Measurements from ENCODE around the gene COL5A1. TPM values are rescaled to one million over a fixed set of nuclear protein-coding genes. Genes with fewer than 3 reads are reported as not detected.
A peak's percentile ranks its signal among the peaks of the same experiment; 100 is the strongest.

The COL5A1 gene
- total RNA-seq, 2 donors from 2014 or later: 10.9 to 22.0 TPM

DNA sequence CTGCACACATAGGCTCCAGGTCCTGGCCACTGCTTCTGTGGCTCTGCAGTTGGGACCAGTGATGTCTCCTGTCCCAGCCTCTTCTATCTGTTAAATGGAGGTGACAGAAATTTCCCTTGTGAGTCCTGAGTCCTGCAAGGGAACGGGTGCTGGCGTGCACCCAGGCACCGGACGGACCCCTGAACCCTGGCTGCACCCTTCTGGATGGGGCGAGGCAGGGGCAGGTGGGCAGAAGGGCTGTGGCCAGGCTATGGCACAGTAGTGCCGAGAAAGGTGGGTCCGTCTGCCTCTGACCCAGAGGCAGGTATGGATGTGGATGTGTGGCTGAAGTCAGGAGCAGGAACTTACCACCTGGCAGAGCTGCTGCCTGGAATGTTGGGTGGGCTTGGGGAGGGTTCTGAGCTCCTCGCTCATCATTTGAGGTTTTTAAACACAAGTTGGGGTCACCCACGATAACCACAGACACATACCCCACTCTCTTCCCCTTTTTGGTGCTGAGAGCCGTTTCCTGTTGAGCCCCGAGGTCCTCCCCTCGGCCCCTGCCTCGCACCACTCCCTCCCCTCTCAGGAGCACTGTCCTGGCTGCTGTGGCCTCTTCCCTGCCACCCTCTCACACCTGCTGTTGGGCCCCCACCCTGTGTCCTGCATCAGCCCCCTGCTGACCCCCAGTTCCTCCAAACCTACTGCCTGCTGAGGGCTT, 82.0 kb downstream of the COL5A1 start:
- no peaks in the 10 kb centered on the region for H3K27me3 ChIP-seq
- no peak for DNase-seq (ENCODE audit: low spot score)
- TF ChIP-seq, protein P1, sequence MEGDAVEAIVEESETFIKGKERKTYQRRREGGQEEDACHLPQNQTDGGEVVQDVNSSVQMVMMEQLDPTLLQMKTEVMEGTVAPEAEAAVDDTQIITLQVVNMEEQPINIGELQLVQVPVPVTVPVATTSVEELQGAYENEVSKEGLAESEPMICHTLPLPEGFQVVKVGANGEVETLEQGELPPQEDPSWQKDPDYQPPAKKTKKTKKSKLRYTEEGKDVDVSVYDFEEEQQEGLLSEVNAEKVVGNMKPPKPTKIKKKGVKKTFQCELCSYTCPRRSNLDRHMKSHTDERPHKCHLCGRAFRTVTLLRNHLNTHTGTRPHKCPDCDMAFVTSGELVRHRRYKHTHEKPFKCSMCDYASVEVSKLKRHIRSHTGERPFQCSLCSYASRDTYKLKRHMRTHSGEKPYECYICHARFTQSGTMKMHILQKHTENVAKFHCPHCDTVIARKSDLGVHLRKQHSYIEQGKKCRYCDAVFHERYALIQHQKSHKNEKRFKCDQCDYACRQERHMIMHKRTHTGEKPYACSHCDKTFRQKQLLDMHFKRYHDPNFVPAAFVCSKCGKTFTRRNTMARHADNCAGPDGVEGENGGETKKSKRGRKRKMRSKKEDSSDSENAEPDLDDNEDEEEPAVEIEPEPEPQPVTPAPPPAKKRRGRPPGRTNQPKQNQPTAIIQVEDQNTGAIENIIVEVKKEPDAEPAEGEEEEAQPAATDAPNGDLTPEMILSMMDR (IDR thresholded peaks at IDR 0.05): no peak
- H3K4me3 ChIP-seq: no peak overlapping the region
- no peaks in the 10 kb centered on the region for H3K4me1 ChIP-seq
- H3K9me3 ChIP-seq: no peaks in the 10 kb centered on the region
- H3K27ac ChIP-seq: peak overlapping the region; percentile 13 to 56
- no peaks in the 10 kb centered on the region for H3K36me3 ChIP-seq

DNA sequence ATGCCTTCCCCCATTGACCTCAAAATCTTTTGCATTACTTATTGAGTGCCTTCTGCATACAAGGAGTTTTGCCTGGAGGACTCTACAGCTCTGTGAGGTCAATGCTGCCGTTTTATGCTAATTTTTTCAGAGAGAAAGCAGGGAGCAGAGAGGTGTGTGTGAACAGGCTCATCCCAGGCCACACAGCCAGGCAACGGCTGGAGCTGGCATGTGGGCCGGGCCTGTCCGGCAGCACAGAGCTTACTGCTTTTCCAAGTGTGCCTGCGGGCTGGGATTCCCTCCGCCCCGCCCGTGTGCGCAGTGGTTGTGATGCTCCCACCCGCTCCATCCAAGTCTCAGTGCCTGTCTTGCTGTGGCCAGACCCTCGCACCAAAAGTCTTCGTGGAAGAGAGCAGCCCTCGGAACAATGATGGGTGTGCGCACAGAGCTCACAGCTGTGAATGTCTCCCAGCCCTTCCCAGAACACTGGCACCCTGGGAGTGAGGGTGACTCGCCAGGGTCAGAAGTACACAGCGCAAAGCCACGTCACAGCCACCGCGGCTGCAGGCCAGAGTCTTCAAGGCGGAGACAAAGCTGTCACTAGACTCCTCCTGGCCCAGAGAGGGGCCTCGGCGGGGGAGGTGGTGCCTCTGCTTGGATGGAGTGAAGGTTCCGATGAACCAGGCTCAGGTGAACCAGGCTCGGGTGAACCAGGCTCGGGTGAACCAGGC, 82.8 kb downstream of the COL5A1 start:
- Histone ChIP-seq H3K36me3 (no peaks in the 10 kb centered on the region), H3K9me3 (no peaks in the 10 kb centered on the region), H3K27me3 (no peaks in the 10 kb centered on the region), H3K27ac (peak overlapping the region; percentile 13 to 56), H3K4me1 (no peaks in the 10 kb centered on the region), H3K4me3 (no peak overlapping the region)
- DNase-seq (ENCODE audit: low spot score): peak; percentile 80
- TF ChIP-seq, protein P1 (IDR thresholded peaks at IDR 0.05): no peak

DNA sequence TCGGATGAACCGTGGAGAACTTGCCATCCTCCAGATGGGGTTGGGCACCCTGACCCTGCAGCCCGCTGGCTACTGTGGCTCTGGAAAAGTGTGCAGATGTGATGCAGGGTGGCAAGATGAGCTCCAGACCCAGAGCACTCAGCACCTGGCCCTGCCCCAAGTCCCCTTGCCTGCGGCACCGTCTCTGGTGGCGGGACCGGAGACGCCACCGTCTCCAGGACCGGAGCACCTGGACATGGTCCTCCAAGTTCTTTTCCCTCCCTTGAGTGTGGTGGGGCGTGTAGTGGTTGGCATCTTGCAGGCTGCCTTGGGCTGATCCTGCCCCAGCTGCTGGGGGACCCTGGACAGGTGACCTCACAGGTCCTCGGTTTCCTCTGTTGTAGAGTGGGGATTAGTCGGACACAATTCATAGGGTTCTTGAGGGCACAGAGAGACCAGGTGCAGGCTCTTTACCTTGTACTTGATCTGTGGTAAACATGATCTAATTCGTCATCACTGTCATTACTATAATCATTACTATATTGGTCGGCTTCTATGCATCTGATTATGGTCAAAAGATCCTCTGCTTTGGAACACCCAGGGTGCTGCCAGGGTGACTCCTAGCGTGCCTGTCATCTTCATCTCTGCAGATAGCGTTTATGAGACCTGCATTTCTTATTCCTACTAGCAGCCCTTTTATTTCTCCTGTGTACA, 83.5 kb downstream of the COL5A1 start:
- DNase-seq (ENCODE audit: low spot score): no peak
- no peaks in the 10 kb centered on the region for H3K36me3 ChIP-seq
- TF ChIP-seq, protein P1 (IDR thresholded peaks at IDR 0.05): no peak
- no peak overlapping the region for H3K4me3 ChIP-seq
- no peaks in the 10 kb centered on the region for H3K27me3 ChIP-seq
- no peaks in the 10 kb centered on the region for H3K9me3 ChIP-seq
- H3K27ac ChIP-seq: peak overlapping the region; percentile 0 to 13
- peaks cover 0 to 2% of the 10 kb centered on the region in 2 donors for H3K4me1 ChIP-seq

DNA sequence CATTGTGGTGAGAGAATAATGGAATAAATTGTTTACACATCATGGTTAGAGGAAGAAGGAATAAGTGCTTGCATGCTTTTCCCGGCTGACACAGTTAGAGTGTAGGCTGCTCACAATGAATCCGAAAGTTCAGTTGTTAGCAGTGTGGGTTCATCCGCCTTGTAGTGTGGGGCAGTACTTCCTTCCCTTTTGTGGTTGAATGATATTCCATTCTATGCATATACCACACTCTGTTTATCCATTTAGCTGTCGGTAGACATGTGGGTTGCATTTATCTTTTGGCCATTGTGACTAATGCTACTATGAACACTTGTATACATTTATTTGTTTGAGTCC, 84.0 kb downstream of the COL5A1 start:
- TF ChIP-seq, protein P1 (IDR thresholded peaks at IDR 0.05): no peak
- no peak for DNase-seq (ENCODE audit: low spot score)
- Histone ChIP-seq H3K4me1 (peaks cover 0 to 7% of the 10 kb centered on the region in 2 donors), H3K4me3 (no peak overlapping the region), H3K27me3 (no peaks in the 10 kb centered on the region), H3K27ac (no peak overlapping the region), H3K36me3 (no peaks in the 10 kb centered on the region), H3K9me3 (no peaks in the 10 kb centered on the region)

DNA sequence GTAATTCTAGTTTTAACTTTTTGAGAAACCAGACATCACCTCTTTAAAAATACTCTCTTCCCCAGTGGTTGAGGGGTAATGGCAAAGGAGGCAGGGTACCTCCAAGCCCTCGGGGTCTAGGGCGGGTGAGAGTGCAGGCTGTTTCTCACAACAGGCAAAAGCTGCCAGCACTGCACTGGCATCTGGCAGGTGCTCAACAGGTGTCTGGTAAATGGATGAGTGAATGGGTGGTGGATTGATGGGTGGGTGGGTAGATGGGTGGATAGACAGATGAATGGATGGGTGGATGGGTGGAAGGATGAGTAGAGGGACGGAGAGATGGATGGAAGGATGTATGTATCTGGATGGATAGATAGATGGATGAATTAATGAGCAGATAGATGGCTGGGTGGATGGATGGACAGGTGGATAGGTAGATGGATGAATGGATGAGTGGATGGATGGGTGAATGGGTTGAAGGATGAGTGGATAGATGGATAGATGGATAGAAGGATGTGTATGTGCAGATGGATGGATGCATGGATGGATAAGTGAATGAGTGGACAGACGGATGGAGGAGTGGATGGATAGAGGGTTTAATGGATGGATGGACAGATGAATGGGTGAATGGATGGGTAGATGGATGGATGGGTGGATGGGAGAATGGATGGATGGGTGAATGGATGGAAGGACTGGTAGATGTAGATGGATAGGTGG, 84.6 kb downstream of the COL5A1 start:
- Histone ChIP-seq H3K27ac (no peak overlapping the region), H3K36me3 (no peaks in the 10 kb centered on the region), H3K27me3 (no peaks in the 10 kb centered on the region), H3K9me3 (no peaks in the 10 kb centered on the region), H3K4me3 (no peak overlapping the region), H3K4me1 (peaks cover 0 to 13% of the 10 kb centered on the region in 2 donors)
- DNase-seq (ENCODE audit: low spot score): no peak
- TF ChIP-seq, protein P1 (IDR thresholded peaks at IDR 0.05): no peak

All from right atrium auricular region (tissue), 2 donors.